ENCODE data around the gene FAM241A.

- TF ChIP-seq POLR2A (IDR thresholded peaks at IDR 0.05; ENCODE audit: low read length) (no peak), GATA1 (IDR thresholded peaks at IDR 0.05; ENCODE audit: low read depth, low read length) (no peak)
These were observed 69.4 kb downstream of the FAM241A start for GRCh38 chr4:112214390-112215264.
